Measurements from ENCODE around the gene S100A8.

Gene S100A8

GRCh38 chr1:153345187-153346076 is 45.4 kb downstream of the S100A8 start:
- no peak for DNase-seq

GRCh38 chr1:153344718-153345025 is 46.2 kb downstream of the S100A8 start:
- DNase-seq = no peak

GRCh38 chr1:153343811-153344717 is 46.8 kb downstream of the S100A8 start:
- DNase-seq = no peak

GRCh38 chr1:153343040-153343681 is 47.7 kb downstream of the S100A8 start:
- no peak for DNase-seq

GRCh38 chr1:153342178-153342577 is 48.7 kb downstream of the S100A8 start:
- no peak for DNase-seq

- no peak for DNase-seq
Measured at GRCh38 chr1:153341431-153341934, 49.4 kb downstream of the S100A8 start.

GRCh38 chr1:153340356-153340755 is 50.5 kb downstream of the S100A8 start:
- DNase-seq = no peak

Data from stimulated activated CD4-positive, alpha-beta T cell treated with anti-CD3 and anti-CD28 coated beads, Interleukin-4, amount 100 ng/mL, for 24 hours (primary cell).